Measurements from ENCODE around the gene HFE. TPM values are rescaled to one million over a fixed set of nuclear protein-coding genes. Genes with fewer than 3 reads are reported as not detected.

The HFE gene
- total and polyA plus RNA-seq, 11 donors: 1.6 to 13.9 (median 2.9) TPM

DNA sequence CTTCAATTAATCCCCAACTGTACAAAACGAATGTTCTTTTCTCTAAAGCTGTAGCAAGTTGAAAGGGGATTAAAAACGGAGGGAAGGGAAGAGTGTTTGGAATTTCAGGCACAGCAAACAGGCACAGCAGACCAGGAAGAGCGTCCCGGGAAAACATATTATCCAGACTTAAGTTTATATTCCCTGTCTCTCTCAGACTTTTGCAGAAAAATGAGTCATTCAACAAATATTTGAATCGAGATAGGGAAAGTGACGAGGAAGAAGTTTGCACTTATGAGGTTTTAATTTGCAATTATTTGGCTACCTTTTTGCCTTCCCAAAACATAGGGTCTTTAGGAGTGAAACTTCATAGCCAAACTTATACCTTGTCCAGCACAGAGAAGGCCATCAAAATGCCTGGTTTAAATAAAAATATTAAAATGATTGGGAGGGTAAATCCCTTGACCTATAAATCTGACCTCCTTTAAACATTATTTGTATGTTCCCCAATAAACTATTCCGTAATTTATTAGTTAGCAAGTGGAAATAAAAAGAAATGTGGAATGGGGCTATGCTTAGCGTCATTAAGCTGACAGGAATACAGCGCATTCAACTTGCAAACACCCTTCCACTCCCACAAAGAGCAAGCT lies 16.0 kb downstream of the HFE start:
- intact Hi-C loops (cut with DNase I): loop anchor here in 6 of 10 donors (1.0 to 10.0 kb wide), 5 partner anchors 19 to 182 kb away; a partner anchor contains a TSS
- no peaks in the 10 kb centered on the region for H3K9me3 ChIP-seq
- H3K27ac ChIP-seq: peak overlapping the region in 11 of 12 donors; percentile 36 to 90 (median 78)
- DNase-seq (peak in 1 of 5 donors; percentile 42), ATAC-seq (peak; percentile 96 to 98 (median 98))
- 12 to 18% (median 16%) methylated on average over 9 of the region's 9 CpGs for WGBS, 4 donors
- TF ChIP-seq, protein P1, sequence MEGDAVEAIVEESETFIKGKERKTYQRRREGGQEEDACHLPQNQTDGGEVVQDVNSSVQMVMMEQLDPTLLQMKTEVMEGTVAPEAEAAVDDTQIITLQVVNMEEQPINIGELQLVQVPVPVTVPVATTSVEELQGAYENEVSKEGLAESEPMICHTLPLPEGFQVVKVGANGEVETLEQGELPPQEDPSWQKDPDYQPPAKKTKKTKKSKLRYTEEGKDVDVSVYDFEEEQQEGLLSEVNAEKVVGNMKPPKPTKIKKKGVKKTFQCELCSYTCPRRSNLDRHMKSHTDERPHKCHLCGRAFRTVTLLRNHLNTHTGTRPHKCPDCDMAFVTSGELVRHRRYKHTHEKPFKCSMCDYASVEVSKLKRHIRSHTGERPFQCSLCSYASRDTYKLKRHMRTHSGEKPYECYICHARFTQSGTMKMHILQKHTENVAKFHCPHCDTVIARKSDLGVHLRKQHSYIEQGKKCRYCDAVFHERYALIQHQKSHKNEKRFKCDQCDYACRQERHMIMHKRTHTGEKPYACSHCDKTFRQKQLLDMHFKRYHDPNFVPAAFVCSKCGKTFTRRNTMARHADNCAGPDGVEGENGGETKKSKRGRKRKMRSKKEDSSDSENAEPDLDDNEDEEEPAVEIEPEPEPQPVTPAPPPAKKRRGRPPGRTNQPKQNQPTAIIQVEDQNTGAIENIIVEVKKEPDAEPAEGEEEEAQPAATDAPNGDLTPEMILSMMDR (IDR thresholded peaks at IDR 0.05): no peak
- TF ChIP-seq POLR2A (IDR thresholded peaks at IDR 0.05): no peak
- peak overlapping the region in 10 of 12 donors; percentile 48 to 69 (median 61) for H3K4me3 ChIP-seq
- H3K36me3 ChIP-seq: no peaks in the 10 kb centered on the region
- no peaks in the 10 kb centered on the region for H3K27me3 ChIP-seq
- peaks cover 0 to 18% (median 8%) of the 10 kb centered on the region in 12 donors for H3K4me1 ChIP-seq

DNA sequence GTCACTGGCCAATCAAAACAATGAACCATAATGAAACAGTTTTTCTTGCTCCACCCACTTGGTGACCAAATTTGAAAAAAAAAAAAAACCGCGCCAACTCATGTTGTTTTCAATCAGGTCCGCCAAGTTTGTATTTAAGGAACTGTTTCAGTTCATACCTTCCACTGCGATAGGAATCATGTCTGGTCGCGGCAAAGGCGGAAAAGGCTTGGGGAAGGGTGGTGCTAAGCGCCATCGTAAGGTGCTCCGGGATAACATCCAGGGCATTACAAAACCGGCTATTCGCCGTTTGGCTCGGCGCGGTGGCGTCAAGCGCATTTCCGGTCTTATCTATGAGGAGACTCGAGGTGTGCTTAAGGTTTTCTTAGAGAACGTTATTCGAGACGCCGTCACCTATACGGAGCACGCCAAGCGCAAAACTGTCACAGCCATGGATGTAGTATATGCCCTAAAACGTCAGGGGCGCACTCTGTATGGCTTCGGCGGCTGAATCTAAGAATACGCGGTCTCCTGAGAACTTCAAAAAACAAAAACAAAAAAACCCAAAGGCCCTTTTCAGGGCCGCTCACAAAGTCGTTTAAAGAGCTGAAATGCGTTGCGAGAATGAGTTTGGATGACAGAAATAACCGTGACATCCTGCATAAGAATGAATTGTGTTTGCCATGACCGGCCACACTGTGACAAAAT lies 16.7 kb downstream of the HFE start:
- Histone ChIP-seq H3K9me3 (no peaks in the 10 kb centered on the region), H3K4me3 (peak overlapping the region; percentile 5 to 69 (median 60)), H3K27ac (peak overlapping the region; percentile 18 to 90 (median 77)), H3K36me3 (no peaks in the 10 kb centered on the region), H3K4me1 (peaks cover 0 to 18% (median 8%) of the 10 kb centered on the region in 12 donors), H3K27me3 (no peaks in the 10 kb centered on the region)
- peak; percentile 81 to 95 (median 93) for ATAC-seq
- 0 to 1% (median 0%) methylated on average over 39 of the region's 39 CpGs for WGBS, 4 donors
- TF ChIP-seq POLR2A (IDR thresholded peaks at IDR 0.05): peak; percentile 37 to 95
- TF ChIP-seq, protein P1 (IDR thresholded peaks at IDR 0.05): peak in 10 of 12 donors; percentile 17 to 54 (median 36)
- intact Hi-C loops (cut with DNase I): loop anchor here in 7 of 10 donors (1.0 to 10.0 kb wide), 6 partner anchors 17 to 181 kb away; a partner anchor contains a TSS
- DNase-seq: peak; percentile 86 to 90 (median 87)

DNA sequence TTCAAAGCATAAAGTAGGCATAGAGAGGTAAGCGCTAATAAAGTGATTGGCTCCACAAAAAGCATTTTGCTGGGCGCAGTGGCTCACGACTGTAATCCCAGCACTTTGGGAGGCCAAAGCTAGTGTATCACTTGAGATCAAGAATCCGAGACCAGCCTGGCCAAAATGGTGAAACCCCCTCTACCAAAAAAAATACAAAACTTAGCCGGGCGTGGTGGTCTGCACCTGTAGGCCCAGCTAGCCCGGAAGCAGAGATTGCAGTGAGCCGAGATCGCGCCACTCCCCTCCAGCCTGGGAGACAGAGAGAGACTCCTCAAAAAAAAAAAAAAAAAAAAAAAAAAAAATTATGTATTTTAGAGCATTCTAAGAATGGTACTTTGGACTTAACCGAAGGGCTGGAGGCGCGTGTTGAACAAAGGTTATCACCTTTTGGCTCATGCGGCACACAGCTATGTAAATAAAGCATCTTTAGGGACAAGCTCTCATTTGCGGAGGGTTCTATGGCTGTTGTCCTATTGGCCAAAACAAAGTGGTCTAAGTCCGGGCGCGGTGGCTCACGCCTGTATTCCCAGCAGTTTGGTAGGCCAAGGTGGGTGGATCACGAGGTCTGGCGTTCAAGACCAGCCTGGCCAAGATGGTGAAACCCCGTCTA lies 17.4 kb downstream of the HFE start:
- Histone ChIP-seq H3K27ac (peak overlapping the region in 11 of 12 donors; percentile 65 to 90 (median 78)), H3K4me3 (peak overlapping the region in 11 of 12 donors; percentile 42 to 69 (median 61)), H3K9me3 (no peaks in the 10 kb centered on the region), H3K36me3 (no peaks in the 10 kb centered on the region), H3K27me3 (no peaks in the 10 kb centered on the region), H3K4me1 (peaks cover 0 to 18% (median 8%) of the 10 kb centered on the region in 12 donors)
- ATAC-seq: peak in 2 of 4 donors; percentile 2 to 8
- TF ChIP-seq POLR2A (IDR thresholded peaks at IDR 0.05): no peak
- TF ChIP-seq, protein P1 (IDR thresholded peaks at IDR 0.05): no peak
- no peak for DNase-seq
- intact Hi-C loops (cut with DNase I): loop anchor here in 2 of 10 donors (1.0 to 10.0 kb wide), 3 partner anchors 16 to 180 kb away; a partner anchor contains a TSS
- 49 to 57% (median 52%) methylated on average over 22 of the region's 22 CpGs for WGBS, 4 donors

Measured in heart left ventricle (tissue), 16 donors.